Body of pancreas (tissue), 4 donors: ENCODE measurements around the gene GATA2.

ENCODE experiments used
- CTCF ChIP-seq, 7 experiments: fragments of 450-650 bp in 4 of 7; fragments of 200-600 bp in 3 of 7; sonication (generic) in 3 of 7; IDR thresholded peaks; one replicate each; pipeline ENCODE4 v1.5.1; 2016 to 2019; ENCODE audit warnings: antibody characterized with exemption in 7 of 7
- POLR2A ChIP-seq, 3 donors: fragments of 450-650 bp; IDR thresholded peaks; one replicate each; pipeline ENCODE4 v1.6.1; 2016; ENCODE audit warnings: antibody characterized with exemption in 3 of 3, mild to moderate bottlenecking in 2 of 3

GRCh38 chr3:128469556-128469955 lies 23.4 kb downstream of the GATA2 start:
- no peak for TF ChIP-seq CTCF (IDR thresholded peaks at IDR 0.05)
- TF ChIP-seq POLR2A (IDR thresholded peaks at IDR 0.05) = no peak
